SK-N-SH (cell line): ENCODE measurements around the gene PARVA. TPM values are rescaled to one million over a fixed set of nuclear protein-coding genes. Genes with fewer than 3 reads are reported as not detected.
A peak's percentile ranks its signal among the peaks of the same experiment; 100 is the strongest.

Source experiments
- CTCF ChIA-PET: fragments of 300-600, 350-600 bp; formaldehyde crosslinking; extraction: SDS; loops from one replicate; lab custom pipeline; 2021; lab: Yijun Ruan, JAX
- POLR2A ChIA-PET: fragments of 350-600 bp; sonication (Branson Sonifier 250); formaldehyde crosslinking; extraction: SDS; loops from one replicate; lab custom pipeline; 2020; ENCODE audit warnings: antibody characterized with exemption, inconsistent platforms; lab: Yijun Ruan, JAX
- DNase-seq: peaks from one replicate; pipeline ENCODE4 v3.0.0; 2012
- H2AFZ ChIP-seq: fragments of 200-600 bp; sonication (generic); 2 replicates; pipeline ENCODE4 v1.8.1; 2016; ENCODE audit warnings: antibody characterized with exemption, mild to moderate bottlenecking, low read depth
- H3F3A ChIP-seq: fragments of 200-600 bp; sonication (generic); replicated peaks from 2 replicates; pipeline ENCODE3; 2016; ENCODE audit warnings: antibody characterized with exemption, mild to moderate bottlenecking; ENCODE audit not compliant: insufficient read depth
- H3K27ac ChIP-seq, 2 experiments: fragments of 200-500 bp in 1 of 2; fragments of 200-600 bp in 1 of 2; sonication (Bioruptor generic) in 1 of 2; sonication (generic), shearing (Covaris generic) in 1 of 2; 2 replicates each; pipeline versions ENCODE4 v1.5.1 to v1.6.1; 2014 to 2016; ENCODE audit warnings: low read depth in 2 of 2, inconsistent platforms in 1 of 2, low read length in 1 of 2, mild to moderate bottlenecking in 1 of 2, mixed read lengths in 1 of 2
- H3K27me3 ChIP-seq: fragments of 200-600 bp; sonication (generic), shearing (Covaris generic); 2 replicates; pipeline ENCODE4 v1.6.1; 2016; ENCODE audit warnings: mixed run types; ENCODE audit not compliant: insufficient read depth
- H3K36me3 ChIP-seq, 2 experiments: fragments of 200-500 bp in 1 of 2; fragments of 200-600 bp in 1 of 2; sonication (Bioruptor generic) in 1 of 2; sonication (generic) in 1 of 2; replicated peaks in 1 of 2; 2 replicates each; pipeline versions ENCODE3 to v1.5.1; 2014 to 2016; ENCODE audit warnings: low read length in 1 of 2, mild to moderate bottlenecking in 1 of 2; ENCODE audit not compliant: insufficient read depth in 2 of 2, control insufficient read depth in 1 of 2
- H3K4me1 ChIP-seq, 2 experiments: fragments of 200-500 bp in 1 of 2; fragments of 200-600 bp in 1 of 2; sonication (Bioruptor generic) in 1 of 2; sonication (generic), shearing (Covaris generic) in 1 of 2; 2 replicates each; pipeline versions ENCODE4 v1.5.1 to v1.6.1; 2014 to 2016; ENCODE audit warnings: low read depth in 1 of 2, low read length in 1 of 2, mixed run types in 1 of 2; ENCODE audit not compliant: insufficient read depth in 2 of 2, control insufficient read depth in 1 of 2
- H3K4me2 ChIP-seq: fragments of 200-600 bp; sonication (generic), shearing (Covaris generic); 2 replicates; pipeline ENCODE4 v1.6.1; 2017; ENCODE audit warnings: mixed run types
- H3K4me3 ChIP-seq, 2 experiments: fragments of 200-500 bp in 1 of 2; fragments of 200-600 bp in 1 of 2; sonication (Bioruptor generic) in 1 of 2; sonication (generic), shearing (Covaris generic) in 1 of 2; 2 replicates each; pipeline versions ENCODE4 v1.5.1 to v1.8.1; 2014 to 2016; ENCODE audit warnings: low read depth in 2 of 2, inconsistent platforms in 1 of 2, low read length in 1 of 2, mild to moderate bottlenecking in 1 of 2, mixed read lengths in 1 of 2, moderate library complexity in 1 of 2
- H3K79me2 ChIP-seq: fragments of 200-600 bp; sonication (generic); 2 replicates; pipeline ENCODE4 v1.8.1; 2017; ENCODE audit warnings: mild to moderate bottlenecking; ENCODE audit not compliant: insufficient read depth
- H3K9ac ChIP-seq: fragments of 200-600 bp; sonication (generic); 2 replicates; pipeline ENCODE4 v1.6.1; 2017; ENCODE audit warnings: mixed run types
- H3K9me2 ChIP-seq: fragments of 200-600 bp; sonication (generic); 2 replicates; pipeline ENCODE4 v1.6.1; 2017; ENCODE audit warnings: mixed run types
- H3K9me3 ChIP-seq: fragments of 200-600 bp; sonication (generic); 2 replicates; pipeline ENCODE4 v1.6.1; 2017; ENCODE audit warnings: mixed run types, mild to moderate bottlenecking, moderate library complexity
- H4K20me1 ChIP-seq: fragments of 200-600 bp; sonication (generic); 2 replicates; pipeline ENCODE4 v1.6.1; 2017; ENCODE audit warnings: mild to moderate bottlenecking, mixed run types; ENCODE audit not compliant: insufficient read depth
- CTCF ChIP-seq: fragments of 200-600 bp; sonication (generic); IDR thresholded peaks from 2 replicates; pipeline ENCODE4 v1.6.1; 2017; ENCODE audit warnings: antibody characterized with exemption, mild to moderate bottlenecking, moderate library complexity
- EP300 ChIP-seq, 2 experiments: IDR thresholded peaks; 2 replicates each; pipeline versions ENCODE4 v1.4.0 to v1.6.1; 2012; ENCODE audit warnings: borderline replicate concordance in 1 of 2, low read depth in 1 of 2, low read length in 1 of 2
- FOXJ3 ChIP-seq: sonication (generic); formaldehyde crosslinking; IDR thresholded peaks from 2 replicates; pipeline ENCODE4 v1.5.1; 2020; ENCODE audit warnings: mild to moderate bottlenecking, missing genetic modification reagents
- GATA2 ChIP-seq: sonication (generic); formaldehyde crosslinking; IDR thresholded peaks from 2 replicates; pipeline ENCODE4 v1.5.0; 2020; ENCODE audit warnings: mild to moderate bottlenecking, missing genetic modification reagents
- IRF3 ChIP-seq: fragments of 150-350 bp; IDR thresholded peaks from 2 replicates; pipeline ENCODE4 v1.6.1; 2016; ENCODE audit warnings: mild to moderate bottlenecking, low read depth, low read length
- MEF2A ChIP-seq: IDR thresholded peaks from 2 replicates; pipeline ENCODE4 v1.4.0; 2012; ENCODE audit warnings: low read depth, borderline replicate concordance
- NRF1 ChIP-seq: IDR thresholded peaks from 2 replicates; pipeline ENCODE4 v1.6.1; 2012; ENCODE audit warnings: low read depth, mild to moderate bottlenecking, low read length
- PBX3 ChIP-seq: IDR thresholded peaks from 2 replicates; pipeline ENCODE4; 2012
- POLR2AphosphoS5 ChIP-seq: IDR thresholded peaks from 2 replicates; pipeline ENCODE4 v1.6.1; 2012; ENCODE audit warnings: low read depth, low read length
- RAD21 ChIP-seq: IDR thresholded peaks from 2 replicates; pipeline ENCODE4 v1.6.1; 2012; ENCODE audit warnings: mild to moderate bottlenecking, low read length
- RFX5 ChIP-seq: IDR thresholded peaks from 2 replicates; pipeline ENCODE4 v1.6.1; 2012; ENCODE audit warnings: mild to moderate bottlenecking, improper control_type of control experiment, low read length
- RXRA ChIP-seq: IDR thresholded peaks from 2 replicates; pipeline ENCODE4 v1.4.0; 2012; ENCODE audit warnings: low read depth, mild to moderate bottlenecking, borderline replicate concordance
- SIN3A ChIP-seq: IDR thresholded peaks from 2 replicates; pipeline ENCODE4 v1.6.1; 2012; ENCODE audit warnings: low read depth, mild to moderate bottlenecking, low read length, moderate library complexity, borderline replicate concordance
- TEAD4 ChIP-seq: IDR thresholded peaks from 2 replicates; pipeline ENCODE4 v1.4.0; 2012; ENCODE audit warnings: mild to moderate bottlenecking, borderline replicate concordance; ENCODE audit not compliant: insufficient read depth
- WGBS: methylation state at CpG from one replicate; pipeline ENCODE4 v1.1.6; 2017; ENCODE audit warnings: low lambda C conversion rate; 5-methylcytosine and 5-hydroxymethylcytosine counted together
- polyA plus RNA-seq, 3 experiments: library from polyadenylated mRNA; depleted of rRNA; stranded (reverse); fragments of >200 nt; gene quantifications; 2 replicates each; pipeline ENCODE4 v1.2.3, GENCODE V29; 2012
- TF ChIP-seq, protein P1 (sequence below): IDR thresholded peaks from 2 replicates; pipeline ENCODE4 v1.4.0; 2012; ENCODE audit warnings: low read depth

The PARVA gene
- polyA plus RNA-seq, 1 of the 3 experiments (the other 2 are of a cell fraction) = 27.6 TPM

DNA sequence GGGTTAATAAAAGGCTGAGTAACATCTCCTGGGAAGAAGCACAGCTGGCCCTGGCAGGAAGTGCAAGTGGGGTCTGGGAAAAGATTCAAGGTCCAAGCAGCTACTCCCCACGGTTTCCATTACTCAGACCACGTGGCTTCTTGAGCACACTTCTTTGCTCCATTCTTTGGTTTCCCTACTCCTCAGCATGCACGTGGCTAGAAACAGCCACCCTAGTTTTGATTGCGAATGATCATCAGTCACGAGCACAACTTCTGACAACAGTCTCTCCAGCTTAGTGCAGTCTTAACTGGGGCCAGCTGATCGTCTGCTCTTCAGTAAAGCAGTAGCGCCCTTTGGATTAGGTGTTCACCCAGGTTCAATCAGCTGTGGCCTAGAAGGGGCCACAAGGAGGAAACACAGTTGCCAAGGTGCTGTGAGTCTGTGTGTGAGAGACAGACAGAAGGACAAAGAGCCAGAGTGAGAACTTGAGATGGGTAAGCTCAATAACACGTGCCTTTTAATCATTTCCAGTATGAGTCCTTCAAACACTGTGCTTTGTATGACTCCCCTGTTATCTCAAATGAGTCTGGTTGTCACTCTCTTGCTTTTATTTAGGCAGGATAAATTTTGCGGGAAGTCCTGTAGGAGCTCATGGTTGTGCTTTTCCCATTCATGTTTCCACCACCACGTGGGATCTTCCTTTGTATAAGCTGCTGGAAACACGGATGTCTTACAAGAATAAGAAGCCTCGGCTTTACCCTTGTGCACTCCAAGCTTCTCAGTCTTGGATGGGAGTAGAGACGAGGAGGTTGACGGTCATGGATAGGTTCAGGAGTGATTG is 901 bp upstream of the PARVA start:
- no peaks in the 10 kb centered on the region for H3K27me3 ChIP-seq
- H2AFZ ChIP-seq = peak overlapping the region; percentile 75; the same call in 1 of the 2 replicates
- TF ChIP-seq FOXJ3 (CRISPR knock-in tag) = no peak
- TF ChIP-seq, protein P1, sequence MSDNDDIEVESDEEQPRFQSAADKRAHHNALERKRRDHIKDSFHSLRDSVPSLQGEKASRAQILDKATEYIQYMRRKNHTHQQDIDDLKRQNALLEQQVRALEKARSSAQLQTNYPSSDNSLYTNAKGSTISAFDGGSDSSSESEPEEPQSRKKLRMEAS = peak; percentile 55; the same call in 1 of the 2 replicates
- peaks cover 35% of the 10 kb centered on the region for H3K79me2 ChIP-seq
- peak overlapping the region; percentile 84 to 90; a peak in 3 of 4 replicates for H3K27ac ChIP-seq
- ChIA-PET POLR2A (interaction anchor here (0.8 to 1.6 kb wide), 4 partner anchors 11 to 304 kb away, joined by 3 to 6 read pairs (median 4); no protein-coding TSS in a partner anchor), CTCF (interaction anchor here (0.5 to 2.1 kb wide), 10 partner anchors 16 to 512 kb away, joined by 3 to 14 read pairs (median 4); no protein-coding TSS in a partner anchor)
- H3K4me3 ChIP-seq = no peak overlapping the region
- DNase-seq = no peak
- peaks cover 0 to 14% of the 10 kb centered on the region in 2 experiments; a peak in 3 of 4 replicates for H3K4me1 ChIP-seq
- peaks cover 2% of the 10 kb centered on the region in 2 experiments for H3K36me3 ChIP-seq
- 89% methylated on average over 14 of the region's 14 CpGs for WGBS
- H3F3A ChIP-seq = peaks cover 25% of the 10 kb centered on the region
- H3K9me2 ChIP-seq = no peaks in the 10 kb centered on the region
- H3K4me2 ChIP-seq = peak overlapping the region; percentile 70; the same call in 1 of the 2 replicates
- no peak overlapping the region for H3K9ac ChIP-seq
- no peaks in the 10 kb centered on the region for H3K9me3 ChIP-seq
- H4K20me1 ChIP-seq = peaks cover 3% of the 10 kb centered on the region; the same call in 1 of the 2 replicates

GRCh38 chr11:12377824-12378593 is 638 bp downstream of the PARVA start:
- Histone ChIP-seq H4K20me1 (peaks cover 9% of the 10 kb centered on the region), H3K36me3 (peaks cover 6 to 14% of the 10 kb centered on the region in 2 experiments), H3K4me1 (peaks cover 0 to 19% of the 10 kb centered on the region in 2 experiments; a peak in 3 of 4 replicates), H3K9ac (peak overlapping the region; percentile 96), H2AFZ (peak overlapping the region; percentile 84), H3K4me3 (peak overlapping the region; percentile 64 to 85), H3F3A (peaks cover 25% of the 10 kb centered on the region), H3K9me3 (no peaks in the 10 kb centered on the region), H3K4me2 (peak overlapping the region; percentile 90), H3K27ac (peak overlapping the region; percentile 84 to 90), H3K79me2 (peaks cover 50% of the 10 kb centered on the region), H3K27me3 (no peaks in the 10 kb centered on the region), H3K9me2 (no peaks in the 10 kb centered on the region)
- POLR2A ChIA-PET = interaction anchor here (1.2 to 1.6 kb wide), 3 partner anchors 10 to 47 kb away, joined by 3 to 6 read pairs (median 4); no protein-coding TSS in a partner anchor
- peak; percentile 93 for DNase-seq
- CTCF ChIA-PET = interaction anchor here (0.7 to 1.3 kb wide), 3 partner anchors 15 to 292 kb away, joined by 3 to 6 read pairs (median 5); no protein-coding TSS in a partner anchor
- WGBS = 12% methylated on average over 30 of the region's 76 CpGs
- TF ChIP-seq RXRA (no peak), TEAD4 (no peak), RFX5 (no peak), GATA2 (CRISPR knock-in tag) (no peak), CTCF (peak; percentile 17; the same call in 1 of the 2 replicates), RAD21 (no peak), FOXJ3 (CRISPR knock-in tag) (no peak), EP300 (IDR thresholded peaks at IDR 0.05; ENCODE audit: borderline replicate concordance in 1 of 2, low read depth in 1 of 2, low read length in 1 of 2) (no peak), NRF1 (no peak), MEF2A (no peak), POLR2AphosphoS5 (no peak), IRF3 (no peak), SIN3A (peak; percentile 46; the same call in 1 of the 2 replicates), PBX3 (peak; percentile 26; the same call in 1 of the 2 replicates)
- TF ChIP-seq, protein P1 = peak; percentile 25; the same call in 1 of the 2 replicates
